ENCODE data around the gene TPP2.

The TPP2 gene

DNA sequence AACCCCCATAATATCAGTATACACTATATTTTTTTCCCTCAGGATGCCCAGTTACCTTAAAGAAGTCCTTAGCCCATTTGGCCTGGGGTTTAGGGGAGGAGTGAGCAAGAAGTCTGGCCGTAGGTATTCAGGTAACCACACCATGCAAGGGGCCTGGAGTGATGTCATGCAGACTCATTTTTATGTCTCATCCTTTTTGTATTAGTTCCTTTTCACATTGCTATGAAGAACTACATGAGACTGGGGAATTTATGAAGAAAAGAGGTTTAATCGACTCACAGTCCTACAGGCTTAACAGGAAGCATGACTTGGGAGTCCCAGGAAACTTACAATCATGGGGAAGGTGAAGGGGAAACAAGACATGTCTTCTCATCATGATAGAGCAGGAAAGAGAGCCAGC is 12.2 kb downstream of the TPP2 start:
- Mint-ChIP-seq H3K27me3 (no peaks in the 10 kb centered on the region), H3K36me3 (peaks cover 57% of the 10 kb centered on the region), H3K4me1 (peaks cover 53% of the 10 kb centered on the region), H3K27ac (peak overlapping the region; percentile 80), H3K4me3 (no peak overlapping the region), H3K9me3 (no peaks in the 10 kb centered on the region)
- no peak for DNase-seq
- CTCF ChIA-PET, result no interaction called here

- H3K4me3 Mint-ChIP-seq, result no peak overlapping the region
- H3K9me3 Mint-ChIP-seq, result no peaks in the 10 kb centered on the region
- CTCF ChIA-PET, result no interaction called here
- H3K27me3 Mint-ChIP-seq, result no peaks in the 10 kb centered on the region
- H3K4me1 Mint-ChIP-seq, result peaks cover 46% of the 10 kb centered on the region
- peak overlapping the region; percentile 79 for H3K27ac Mint-ChIP-seq
- H3K36me3 Mint-ChIP-seq, result peaks cover 56% of the 10 kb centered on the region
- DNase-seq, result no peak
Observed at GRCh38 chr13:102609696-102610095, 12.9 kb downstream of the TPP2 start.

GRCh38 chr13:102610296-102610895 is 13.6 kb downstream of the TPP2 start:
- Mint-ChIP-seq H3K4me1 (peaks cover 39% of the 10 kb centered on the region), H3K4me3 (no peak overlapping the region), H3K27me3 (no peaks in the 10 kb centered on the region), H3K9me3 (no peaks in the 10 kb centered on the region), H3K36me3 (peaks cover 49% of the 10 kb centered on the region), H3K27ac (no peak overlapping the region)
- DNase-seq, result no peak
- CTCF ChIA-PET, result no interaction called here

DNA sequence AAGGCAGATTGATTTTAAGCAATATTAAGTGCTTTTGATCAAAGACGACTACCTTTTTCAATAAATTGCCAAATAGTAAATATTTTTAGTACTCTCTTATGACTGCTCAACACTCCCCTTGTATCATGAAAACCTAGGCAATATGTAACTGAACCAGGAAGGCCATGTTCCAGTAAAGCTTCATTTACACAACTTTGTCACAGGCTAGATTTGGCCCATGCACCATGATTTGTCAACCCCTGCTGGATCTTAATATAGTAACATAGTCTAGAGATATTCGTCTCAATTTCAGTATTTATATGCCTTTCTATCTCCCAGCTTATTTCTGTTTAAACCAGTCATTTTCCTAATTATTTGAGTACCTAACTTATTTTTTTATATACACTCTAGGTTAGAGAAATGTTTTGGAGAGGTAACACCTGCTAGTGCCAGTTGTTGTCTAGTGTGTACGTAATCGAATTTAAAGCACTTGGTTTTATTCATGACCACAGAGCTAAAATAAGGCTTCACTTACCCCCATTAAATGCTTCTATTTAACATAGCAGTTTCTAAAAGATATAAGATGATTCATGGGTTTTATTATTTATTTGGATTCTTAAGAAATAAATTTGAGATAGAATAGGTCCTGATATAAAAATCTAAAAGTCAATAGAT is 21.0 kb downstream of the TPP2 start:
- Mint-ChIP-seq H3K27ac (no peak overlapping the region), H3K4me3 (no peak overlapping the region), H3K36me3 (peaks cover 55% of the 10 kb centered on the region), H3K4me1 (peaks cover 4% of the 10 kb centered on the region), H3K9me3 (no peaks in the 10 kb centered on the region), H3K27me3 (no peaks in the 10 kb centered on the region)
- no peak for DNase-seq
- CTCF ChIA-PET, result no interaction called here

DNA sequence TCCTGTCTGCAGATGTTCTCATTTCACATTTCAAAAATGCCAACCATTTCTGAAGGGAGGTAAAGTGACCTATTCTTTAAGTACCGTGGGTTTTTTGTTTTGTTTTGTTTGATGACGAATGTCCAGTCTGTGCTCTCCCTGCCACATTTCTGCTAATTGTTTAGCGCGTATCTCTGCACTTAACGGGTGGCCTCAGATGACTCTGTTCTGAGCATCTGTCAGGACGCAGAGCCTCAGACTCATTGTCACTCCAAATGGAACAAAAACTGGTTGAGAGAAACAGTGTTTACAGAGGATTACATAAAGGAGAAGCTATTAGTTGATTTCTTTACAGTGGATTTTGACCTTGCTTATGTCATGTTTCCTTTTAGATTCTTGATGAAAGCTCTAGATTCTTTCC is 23.7 kb downstream of the TPP2 start:
- Mint-ChIP-seq H3K36me3 (peaks cover 50% of the 10 kb centered on the region), H3K27ac (peak overlapping the region; percentile 58), H3K4me1 (no peaks in the 10 kb centered on the region), H3K4me3 (no peak overlapping the region), H3K9me3 (no peaks in the 10 kb centered on the region), H3K27me3 (no peaks in the 10 kb centered on the region)
- CTCF ChIA-PET, result no interaction called here
- no peak for DNase-seq

- Mint-ChIP-seq H3K27me3 (no peaks in the 10 kb centered on the region), H3K4me1 (no peaks in the 10 kb centered on the region), H3K27ac (no peak overlapping the region), H3K9me3 (no peaks in the 10 kb centered on the region), H3K36me3 (peaks cover 52% of the 10 kb centered on the region), H3K4me3 (no peak overlapping the region)
- CTCF ChIA-PET, result interaction anchor here (1.7 kb wide), 1 partner anchor 47 kb away, joined by 3 read pairs; no protein-coding TSS in a partner anchor
- DNase-seq, result no peak
Observed at GRCh38 chr13:102626928-102627327, 30.1 kb downstream of the TPP2 start.

GRCh38 chr13:102628559-102628958 is 31.8 kb downstream of the TPP2 start:
- peaks cover 52% of the 10 kb centered on the region for H3K36me3 Mint-ChIP-seq
- no peaks in the 10 kb centered on the region for H3K9me3 Mint-ChIP-seq
- DNase-seq, result no peak
- CTCF ChIA-PET, result no interaction called here
- H3K27me3 Mint-ChIP-seq, result no peaks in the 10 kb centered on the region
- no peaks in the 10 kb centered on the region for H3K4me1 Mint-ChIP-seq
- H3K27ac Mint-ChIP-seq, result no peak overlapping the region
- H3K4me3 Mint-ChIP-seq, result no peak overlapping the region

DNA sequence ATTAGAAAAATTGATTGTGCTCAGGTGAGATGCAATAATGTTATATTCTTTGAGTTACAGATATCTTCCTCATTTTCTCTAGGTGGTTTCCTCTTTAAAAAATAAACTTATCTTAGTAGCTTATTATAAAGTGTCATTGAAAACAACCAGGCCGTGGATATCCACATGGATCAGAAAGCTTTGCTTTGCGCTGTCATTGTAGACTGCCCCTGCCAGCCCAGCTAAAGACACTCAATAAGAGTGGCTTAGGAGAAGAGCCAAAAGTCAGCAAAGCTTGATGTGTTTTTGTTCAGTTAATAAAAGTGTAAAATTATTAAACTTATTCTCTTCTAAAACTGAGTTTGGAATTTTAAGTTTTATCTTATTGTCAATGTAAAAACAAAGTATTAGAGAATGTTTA is 34.4 kb downstream of the TPP2 start:
- DNase-seq, result no peak
- Mint-ChIP-seq H3K9me3 (no peaks in the 10 kb centered on the region), H3K27me3 (no peaks in the 10 kb centered on the region), H3K27ac (no peak overlapping the region), H3K4me1 (no peaks in the 10 kb centered on the region), H3K36me3 (peaks cover 70% of the 10 kb centered on the region), H3K4me3 (no peak overlapping the region)
- CTCF ChIA-PET, result no interaction called here

DNA sequence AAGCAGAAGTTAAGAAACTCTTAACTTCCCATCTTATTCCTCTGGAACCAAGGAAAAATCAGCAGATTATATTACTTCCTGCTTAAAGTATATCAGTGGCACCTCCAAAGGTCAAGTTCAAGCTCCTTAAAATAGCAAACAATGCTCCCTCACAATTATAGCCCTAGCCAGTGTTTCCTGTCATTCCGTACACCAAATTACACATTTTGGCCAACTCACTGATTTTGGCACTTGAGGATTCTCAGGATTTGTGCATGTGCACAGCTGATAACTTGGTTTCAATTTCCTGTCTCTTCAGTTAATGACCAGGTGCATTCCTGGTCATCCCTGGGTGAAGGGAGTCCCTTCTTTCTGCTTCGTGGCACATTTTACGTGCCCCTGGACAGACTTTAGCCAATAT is 42.0 kb downstream of the TPP2 start:
- no peak overlapping the region for H3K27ac Mint-ChIP-seq
- H3K36me3 Mint-ChIP-seq, result peaks cover 73% of the 10 kb centered on the region
- no peaks in the 10 kb centered on the region for H3K27me3 Mint-ChIP-seq
- CTCF ChIA-PET, result no interaction called here
- no peaks in the 10 kb centered on the region for H3K4me1 Mint-ChIP-seq
- no peak overlapping the region for H3K4me3 Mint-ChIP-seq
- no peak for DNase-seq
- no peaks in the 10 kb centered on the region for H3K9me3 Mint-ChIP-seq

GRCh38 chr13:102642029-102642428 is 45.2 kb downstream of the TPP2 start:
- Mint-ChIP-seq H3K27me3 (no peaks in the 10 kb centered on the region), H3K9me3 (no peaks in the 10 kb centered on the region), H3K36me3 (peaks cover 64% of the 10 kb centered on the region), H3K4me3 (no peak overlapping the region), H3K4me1 (no peaks in the 10 kb centered on the region), H3K27ac (no peak overlapping the region)
- CTCF ChIA-PET, result no interaction called here
- DNase-seq, result no peak

DNA sequence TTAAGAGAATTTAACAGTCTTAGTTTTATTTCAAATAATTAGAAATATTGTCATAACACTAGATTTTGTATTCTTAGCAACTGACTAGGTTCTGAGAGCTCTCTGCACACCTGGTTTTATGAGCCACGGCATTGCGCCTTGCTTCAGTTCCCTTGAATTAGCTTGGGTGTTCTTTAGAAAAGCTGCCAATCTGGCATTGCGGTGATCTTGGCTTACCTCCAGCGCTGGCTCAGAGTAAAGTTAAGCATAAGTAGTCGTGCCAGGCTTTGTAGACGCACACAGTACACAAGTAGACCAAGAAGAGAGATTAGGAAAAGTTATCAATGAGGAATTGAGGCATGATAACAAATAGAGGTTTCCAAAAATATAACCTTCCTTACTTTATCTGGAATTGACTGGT is 45.7 kb downstream of the TPP2 start:
- peaks cover 61% of the 10 kb centered on the region for H3K36me3 Mint-ChIP-seq
- no peak overlapping the region for H3K4me3 Mint-ChIP-seq

DNA sequence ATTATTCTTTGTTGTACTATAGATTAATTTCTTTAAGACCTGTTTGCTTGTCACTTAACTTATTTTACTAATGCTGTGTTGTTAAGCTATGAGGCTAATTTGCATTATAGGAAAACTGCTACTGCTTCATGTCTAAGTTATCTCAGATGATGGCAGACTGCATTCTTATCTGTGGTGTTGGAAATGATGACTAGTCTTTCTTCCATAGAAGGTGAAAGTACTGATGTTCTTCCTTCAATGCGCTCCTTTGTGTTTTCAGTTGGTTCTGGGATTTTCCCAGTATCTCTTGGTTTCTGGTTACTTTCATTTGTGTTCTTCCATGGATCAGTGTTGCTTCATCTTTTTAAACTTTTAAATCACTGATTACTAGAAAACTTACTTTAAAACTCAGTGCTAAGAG is 46.9 kb downstream of the TPP2 start:
- Mint-ChIP-seq H3K27me3 (no peaks in the 10 kb centered on the region), H3K9me3 (no peaks in the 10 kb centered on the region), H3K4me3 (no peak overlapping the region), H3K27ac (peak overlapping the region; percentile 33), H3K36me3 (peaks cover 58% of the 10 kb centered on the region), H3K4me1 (peaks cover 2% of the 10 kb centered on the region)
- CTCF ChIA-PET, result interaction anchor here (0.9 kb wide), 1 partner anchor 10 kb away, joined by 3 read pairs; no protein-coding TSS in a partner anchor
- DNase-seq, result no peak

More for the DNA sequence above, 45.7 kb downstream of the TPP2 start:
- CTCF ChIA-PET, result no interaction called here
- H3K9me3 Mint-ChIP-seq, result no peaks in the 10 kb centered on the region
- no peak for DNase-seq
- H3K4me1 Mint-ChIP-seq, result peaks cover under 1% of the 10 kb centered on the region
- H3K27ac Mint-ChIP-seq, result no peak overlapping the region
- H3K27me3 Mint-ChIP-seq, result no peaks in the 10 kb centered on the region

DNA sequence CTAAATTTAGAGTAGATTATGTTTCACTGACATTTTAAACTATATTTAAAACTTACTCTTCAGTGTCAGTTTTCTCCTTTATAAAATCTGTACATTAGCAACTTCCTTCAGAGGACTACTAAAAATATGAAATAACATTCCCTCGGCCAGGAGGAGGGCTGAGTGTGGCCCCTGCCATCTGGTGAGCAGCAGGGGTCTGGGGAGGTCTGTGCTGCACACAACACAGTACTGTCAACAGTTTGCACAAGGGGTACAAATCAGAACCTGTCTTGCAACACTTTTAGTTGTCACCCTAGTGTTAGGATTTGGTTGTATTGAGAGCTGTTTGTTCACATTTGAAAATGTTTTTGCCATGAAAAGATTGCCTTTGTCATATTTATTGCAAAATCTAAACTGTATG is 48.9 kb downstream of the TPP2 start:
- no peaks in the 10 kb centered on the region for H3K27me3 Mint-ChIP-seq
- CTCF ChIA-PET, result no interaction called here

GRCh38 chr13:102648046-102648445 is 51.3 kb downstream of the TPP2 start:
- CTCF ChIA-PET, result no interaction called here
- Mint-ChIP-seq H3K4me3 (no peak overlapping the region), H3K9me3 (no peaks in the 10 kb centered on the region), H3K27ac (no peak overlapping the region), H3K4me1 (peaks cover 2% of the 10 kb centered on the region), H3K36me3 (peaks cover 56% of the 10 kb centered on the region), H3K27me3 (no peaks in the 10 kb centered on the region)
- no peak for DNase-seq

More for the DNA sequence above, 48.9 kb downstream of the TPP2 start:
- H3K4me1 Mint-ChIP-seq, result peaks cover 2% of the 10 kb centered on the region
- H3K27ac Mint-ChIP-seq, result no peak overlapping the region
- peaks cover 60% of the 10 kb centered on the region for H3K36me3 Mint-ChIP-seq
- no peak overlapping the region for H3K4me3 Mint-ChIP-seq
- H3K9me3 Mint-ChIP-seq, result no peaks in the 10 kb centered on the region
- DNase-seq, result no peak

- H3K36me3 Mint-ChIP-seq, result peaks cover 41% of the 10 kb centered on the region
- DNase-seq, result no peak
- H3K27ac Mint-ChIP-seq, result no peak overlapping the region
- H3K9me3 Mint-ChIP-seq, result no peaks in the 10 kb centered on the region
- no peaks in the 10 kb centered on the region for H3K27me3 Mint-ChIP-seq
- CTCF ChIA-PET, result no interaction called here
- H3K4me3 Mint-ChIP-seq, result no peak overlapping the region
- H3K4me1 Mint-ChIP-seq, result peaks cover 2% of the 10 kb centered on the region
Observed at GRCh38 chr13:102650444-102650843, 53.7 kb downstream of the TPP2 start.

Measured in activated naive CD4-positive, alpha-beta T cell treated with anti-CD3 and anti-CD28 coated beads, Interleukin-2, amount 10 ng/mL, durations not matched to agents 7 days and 5 days (primary cell).